Kidney glomerular epithelial cell (primary cell): ENCODE measurements around the gene APLP2.

Experiments used
- DNase-seq: peaks from one replicate; lab custom pipeline; 2025; lab: John Stamatoyannopoulos, UW

The APLP2 gene

GRCh38 chr11:130146796-130147195 is 77.1 kb downstream of the APLP2 start:
- no peak for DNase-seq

- no peak for DNase-seq
Observed at GRCh38 chr11:130148796-130149326, 79.2 kb downstream of the APLP2 start.

DNA sequence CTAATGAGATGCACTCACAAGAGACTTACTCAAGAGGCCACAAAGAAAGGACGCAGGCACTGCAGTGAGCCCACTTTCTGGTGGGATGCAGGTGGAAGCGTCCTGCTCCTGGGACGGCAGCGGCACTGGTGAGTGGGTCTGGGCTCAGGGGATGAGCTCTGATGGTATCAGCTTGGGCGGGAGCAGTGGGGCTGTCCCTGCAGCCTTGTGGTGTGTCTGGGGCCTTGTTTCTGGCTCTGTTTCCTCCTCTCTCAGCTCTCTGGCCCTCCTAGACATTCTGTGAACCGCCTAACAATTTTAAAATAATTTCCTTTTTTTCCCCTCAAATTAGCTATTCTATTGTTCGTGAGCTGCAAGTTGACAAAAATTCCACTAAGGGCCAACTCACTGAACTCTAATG is 81.1 kb downstream of the APLP2 start:
- no peak for DNase-seq

DNA sequence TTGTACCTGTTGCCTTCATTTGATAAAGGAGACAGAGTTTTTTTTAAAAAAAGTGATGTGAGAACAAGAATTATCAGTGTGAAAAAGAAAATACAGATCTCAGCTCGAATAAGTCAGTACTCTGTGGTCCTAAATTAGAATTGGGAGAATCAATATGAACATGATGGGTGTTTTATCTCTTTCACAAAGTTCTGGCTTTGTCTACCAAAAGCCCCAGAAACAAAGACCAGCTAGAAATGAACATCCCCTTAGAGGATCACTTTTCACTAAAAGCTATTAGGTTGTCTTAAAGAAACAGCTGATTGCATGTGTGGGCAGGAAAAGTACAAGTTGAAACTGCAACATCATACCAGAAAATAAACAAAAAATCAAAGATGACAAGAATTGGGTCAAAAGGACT is 81.5 kb downstream of the APLP2 start:
- DNase-seq, result no peak

- no peak for DNase-seq
Observed at GRCh38 chr11:130156108-130157022, 86.7 kb downstream of the APLP2 start.

- no peak for DNase-seq
Observed at GRCh38 chr11:130157101-130157500, 87.4 kb downstream of the APLP2 start.

DNA sequence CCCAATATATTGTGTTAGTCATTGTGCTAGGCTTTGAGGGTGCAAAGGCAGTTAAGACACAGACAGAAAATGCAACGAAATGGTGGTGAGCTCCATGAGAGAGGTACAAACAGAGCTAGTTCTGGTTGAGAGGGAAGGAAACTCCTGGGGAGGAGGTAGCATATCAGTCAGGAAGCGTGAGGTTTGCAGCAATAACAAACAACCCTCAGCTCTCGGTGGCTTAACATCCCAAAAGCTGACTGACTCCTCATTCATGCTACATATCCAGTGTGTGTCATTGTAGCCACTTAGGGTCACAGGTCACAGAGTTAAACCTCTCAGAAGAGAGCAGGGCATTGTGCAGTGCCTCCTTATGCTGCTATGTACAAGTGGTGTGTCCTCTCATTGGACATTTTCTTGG is 88.1 kb downstream of the APLP2 start:
- no peak for DNase-seq

DNA sequence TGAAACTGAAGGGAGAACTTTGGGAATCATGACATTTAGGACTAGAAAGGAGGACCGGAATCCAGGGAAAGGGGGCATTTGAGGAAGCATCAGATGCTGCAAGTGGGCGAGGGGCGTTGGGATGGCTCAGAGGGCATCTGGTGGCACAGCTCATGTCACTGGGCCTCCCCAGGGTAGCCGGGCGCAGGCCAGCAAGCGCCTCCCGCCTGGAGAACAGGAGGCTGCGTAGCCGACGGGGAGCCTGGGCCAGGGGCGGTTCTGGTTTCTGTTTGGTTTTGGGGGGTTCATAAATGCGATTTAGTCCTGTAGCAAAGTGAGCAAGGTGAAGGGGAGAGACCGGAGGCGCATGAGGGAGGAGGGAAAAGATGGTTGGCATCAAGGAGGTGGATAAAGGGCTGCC is 89.4 kb downstream of the APLP2 start:
- no peak for DNase-seq

DNA sequence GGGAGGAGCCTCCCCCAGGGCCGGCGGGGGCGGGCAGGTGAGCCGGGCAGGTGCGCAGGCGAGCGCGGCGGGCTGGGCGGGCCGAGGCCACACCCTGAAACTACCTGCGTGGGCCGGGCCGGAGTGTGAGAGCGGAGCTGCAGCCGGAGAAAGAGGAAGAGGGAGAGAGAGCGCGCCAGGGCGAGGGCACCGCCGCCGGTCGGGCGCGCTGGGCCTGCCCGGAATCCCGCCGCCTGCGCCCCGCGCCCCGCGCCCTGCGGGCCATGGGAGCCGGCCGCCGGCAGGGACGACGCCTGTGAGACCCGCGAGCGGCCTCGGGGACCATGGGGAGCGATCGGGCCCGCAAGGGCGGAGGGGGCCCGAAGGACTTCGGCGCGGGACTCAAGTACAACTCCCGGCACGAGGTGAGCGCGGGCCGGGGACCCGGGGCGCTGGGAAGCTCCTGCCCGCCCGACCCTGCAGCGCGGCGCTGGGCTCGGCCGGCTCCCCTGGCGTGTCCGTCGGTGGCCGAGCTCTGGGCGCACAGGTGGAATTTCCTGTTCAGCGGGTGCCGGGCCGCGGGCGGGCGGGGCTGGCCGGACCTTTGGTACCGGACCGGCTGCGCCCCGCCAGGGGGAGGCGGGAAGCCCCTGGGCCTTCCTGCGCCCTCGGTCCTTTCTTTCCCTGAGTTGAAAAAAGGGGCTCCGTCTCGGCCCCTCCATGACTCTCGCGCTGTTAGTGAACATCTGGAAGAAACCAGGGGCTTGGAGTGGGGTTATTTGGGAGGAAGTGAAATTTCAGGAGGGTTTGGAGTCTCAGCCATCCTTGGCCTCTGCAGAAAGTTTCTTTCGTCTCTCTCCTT is 90.2 kb downstream of the APLP2 start, which contains the start of gene ST14:
TSS of gene ST14 (plus strand) at position 126 of the 841 bp plus-strand sequence. CDS start at position 324, 198 bp downstream.
- DNase-seq, result no peak

DNA sequence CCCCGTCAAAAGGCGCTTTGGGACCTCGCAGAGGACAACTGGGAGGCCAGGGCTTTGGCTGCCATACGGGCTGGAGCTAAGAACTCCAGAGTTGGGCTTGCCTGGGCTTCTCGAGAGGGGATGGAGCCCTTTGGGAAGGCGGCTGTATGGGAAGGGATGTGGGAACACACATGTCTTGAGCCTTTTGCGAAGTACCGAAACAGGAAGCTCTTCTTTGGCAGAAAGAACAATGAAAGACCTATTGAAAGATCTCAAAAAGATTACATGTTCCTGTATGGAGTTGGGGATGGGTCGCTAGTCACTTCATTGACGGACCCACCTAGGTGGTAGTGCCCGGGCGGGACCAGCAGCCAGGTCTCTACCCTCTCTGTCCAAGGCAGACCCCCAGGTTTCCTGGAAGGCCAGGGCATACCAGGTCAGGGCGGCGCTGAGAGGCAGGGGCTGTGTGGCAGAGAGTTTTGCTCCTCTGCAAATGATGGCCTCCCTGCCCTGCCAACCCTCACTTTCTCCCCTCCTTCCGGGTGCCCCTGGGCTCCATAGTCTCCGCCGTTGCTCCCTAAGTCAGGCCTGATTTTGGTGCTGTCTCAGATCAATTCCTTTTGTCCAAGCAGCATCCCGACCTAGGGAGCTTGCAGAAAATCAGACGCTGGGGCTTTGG is 90.9 kb downstream of the APLP2 start:
- DNase-seq, result no peak

GRCh38 chr11:130161441-130162145 is 91.9 kb downstream of the APLP2 start:
- no peak for DNase-seq

GRCh38 chr11:130162733-130163132 is 93.0 kb downstream of the APLP2 start:
- no peak for DNase-seq

DNA sequence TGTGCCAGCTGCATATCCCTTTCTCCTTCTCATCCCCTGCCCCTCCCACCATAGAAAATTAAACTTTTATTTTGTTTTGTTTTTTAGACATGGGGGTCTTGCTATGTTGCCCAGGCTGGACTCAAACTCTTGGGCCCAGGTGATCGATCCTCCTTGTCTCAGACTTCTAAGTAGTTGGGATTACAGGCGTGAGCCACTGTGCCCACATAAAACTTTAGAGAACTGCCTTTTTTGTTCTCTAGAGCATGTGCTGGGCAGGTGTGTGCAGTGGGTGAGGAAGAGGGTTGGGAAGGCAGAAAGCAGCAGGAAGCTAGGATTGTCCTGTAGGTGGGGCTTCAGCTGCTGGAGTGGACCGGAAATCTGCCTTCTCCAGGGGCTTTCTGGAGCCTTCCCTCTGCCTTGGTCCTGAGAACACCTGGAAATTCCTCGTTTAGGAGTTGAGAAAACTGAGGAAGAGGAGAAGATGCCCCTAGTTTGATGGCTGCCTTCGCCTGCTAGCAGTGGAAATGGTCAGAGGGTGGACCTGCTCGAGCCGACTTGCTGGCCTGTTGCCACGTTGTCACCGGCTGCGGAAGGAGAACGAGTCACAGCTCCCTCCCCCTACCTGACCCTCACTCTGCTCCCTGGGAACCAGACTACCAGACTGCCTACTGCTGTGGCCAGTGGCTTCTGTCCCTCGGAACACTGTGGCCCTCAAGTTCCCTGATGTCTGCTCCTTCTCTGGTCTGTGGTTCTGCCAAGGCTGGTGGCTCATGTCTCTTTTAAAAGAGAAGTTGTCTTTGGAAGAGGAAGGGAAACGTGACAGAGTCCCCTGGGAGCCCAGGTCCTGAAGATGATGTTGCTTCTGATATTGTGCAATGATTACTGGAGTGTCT is 93.9 kb downstream of the APLP2 start:
- DNase-seq, result no peak

- no peak for DNase-seq
Observed at GRCh38 chr11:130164221-130164570, 94.5 kb downstream of the APLP2 start.

DNA sequence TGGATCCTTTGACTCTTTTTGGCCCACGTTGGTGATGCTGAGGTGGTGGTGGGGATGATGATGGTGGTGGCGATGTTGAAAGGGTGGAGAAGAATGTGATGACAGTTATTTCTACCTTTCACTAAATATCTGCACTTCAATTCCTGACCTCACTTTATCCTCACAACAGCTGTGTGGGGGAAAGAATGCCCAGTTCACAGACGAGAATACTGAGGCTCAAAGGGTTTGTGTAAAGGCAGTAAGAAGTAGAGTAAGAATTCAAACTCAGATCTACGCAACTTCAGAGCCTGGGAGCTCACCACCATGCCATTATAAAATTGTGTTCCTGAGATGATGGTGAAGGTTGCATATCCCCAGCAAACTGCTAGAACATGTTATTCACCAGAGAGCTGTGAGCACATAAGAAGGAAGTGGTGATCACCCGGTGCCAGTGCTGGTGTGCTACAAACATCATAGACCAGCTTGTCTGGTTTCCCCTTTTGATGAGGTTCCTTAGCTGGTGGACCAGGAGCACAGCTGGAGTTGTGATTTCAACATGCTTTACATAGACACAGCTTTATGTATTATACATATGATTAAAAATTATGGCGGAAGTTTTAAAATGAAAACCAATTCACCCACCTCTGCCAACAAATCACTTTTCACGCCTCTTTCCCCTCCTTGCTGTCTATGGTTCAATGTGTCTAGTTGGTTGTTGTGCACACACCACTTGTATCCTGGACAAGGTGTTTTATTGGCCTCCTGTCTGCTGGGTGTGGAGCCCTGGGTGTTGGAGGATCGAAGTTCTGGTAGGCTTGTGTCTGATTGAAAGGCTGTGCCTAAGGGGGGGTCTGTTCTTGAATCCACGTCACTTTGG is 96.1 kb downstream of the APLP2 start:
- DNase-seq, result no peak

DNA sequence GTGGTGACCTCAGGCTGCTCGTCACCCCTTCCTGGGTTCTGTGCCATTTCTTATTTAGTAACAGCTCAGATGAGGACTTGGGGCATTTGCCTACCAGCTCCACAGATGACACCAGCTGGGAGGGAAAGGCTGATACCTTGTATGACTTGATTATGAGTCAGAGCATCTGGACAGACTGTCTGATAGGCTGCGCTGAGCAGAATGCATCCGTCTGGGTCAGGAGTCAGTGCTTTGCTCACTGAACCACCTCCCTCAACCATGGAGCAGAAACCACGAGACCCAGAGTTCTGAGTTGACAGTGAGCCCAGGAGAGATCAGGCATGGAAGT is 96.7 kb downstream of the APLP2 start:
- peak; percentile 92 for DNase-seq

GRCh38 chr11:130167146-130167545 is 97.5 kb downstream of the APLP2 start:
- DNase-seq, result no peak

- DNase-seq, result no peak
Observed at GRCh38 chr11:130168105-130168504, 98.4 kb downstream of the APLP2 start.

- no peak for DNase-seq
Observed at GRCh38 chr11:130170345-130170744, 100.7 kb downstream of the APLP2 start.

GRCh38 chr11:130171534-130171933 is 101.8 kb downstream of the APLP2 start:
- DNase-seq, result no peak
